Mesothelial cell of epicardium (in vitro differentiated cells): ENCODE data around the gene THOP1. TPM values are rescaled to one million over a fixed set of nuclear protein-coding genes. Genes with fewer than 3 reads are reported as not detected.

ENCODE experiments used
- DNase-seq, 2 experiments: peaks; one replicate each; pipeline ENCODE4 v3.0.0; 2021; ENCODE audit warnings: low spot score in 2 of 2; ENCODE audit not compliant: unreplicated experiment in 2 of 2
- H3K27ac Mint-ChIP-seq: 2 replicates; pipeline ENCODE4 v1.8.0; 2021; ENCODE audit warnings: mixed read lengths
- H3K27me3 Mint-ChIP-seq: 2 replicates; pipeline ENCODE4 v1.8.0; 2021; ENCODE audit warnings: low read depth, mixed read lengths
- H3K36me3 Mint-ChIP-seq: 2 replicates; pipeline ENCODE4 v1.8.0; 2021; ENCODE audit warnings: mixed read lengths
- H3K4me1 Mint-ChIP-seq: 2 replicates; pipeline ENCODE4 v1.8.0; 2021; ENCODE audit warnings: mixed read lengths
- H3K4me3 Mint-ChIP-seq: 2 replicates; pipeline ENCODE4 v1.8.0; 2021; ENCODE audit warnings: mild to moderate bottlenecking, moderate library complexity, mixed read lengths
- H3K9me3 Mint-ChIP-seq: 2 replicates; pipeline ENCODE4 v1.8.0; 2021; ENCODE audit warnings: mixed read lengths
- total RNA-seq: library from RNA; stranded (reverse); gene quantifications from 3 replicates; pipeline ENCODE4 v1.2.1, GENCODE V29; 2021
- TF ChIP-seq, protein P1 (sequence below): fragments of 200-600 bp; sonication (generic); IDR thresholded peaks from one replicate; pipeline ENCODE4 v1.5.0; 2021; ENCODE audit warnings: antibody characterized with exemption; ENCODE audit not compliant: unreplicated experiment

The THOP1 gene
- total RNA-seq, 1 donor from 2014 or later = 80.8 TPM

DNA sequence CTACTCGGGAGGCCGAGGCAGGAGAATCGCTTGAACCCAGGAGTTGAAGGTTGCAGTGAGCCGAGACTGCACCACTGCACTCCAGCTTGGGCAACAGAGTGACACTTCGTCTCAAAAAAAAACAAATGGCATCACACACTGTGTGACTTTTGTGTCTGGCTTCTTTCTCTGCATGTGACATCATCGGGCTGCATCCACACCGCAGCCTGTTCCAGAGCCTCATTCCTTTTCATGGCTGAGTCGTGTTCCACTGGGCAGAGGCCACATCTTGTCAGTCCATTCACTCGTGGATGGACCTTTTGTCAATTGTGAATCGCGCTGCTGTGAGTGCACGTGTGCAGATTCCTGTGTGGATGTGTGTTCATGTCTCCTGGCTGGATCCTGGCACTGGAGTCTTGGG, 8.3 kb downstream of the THOP1 start:
- Mint-ChIP-seq H3K27ac (no peak overlapping the region), H3K36me3 (peaks cover 25% of the 10 kb centered on the region), H3K9me3 (no peaks in the 10 kb centered on the region), H3K4me3 (no peak overlapping the region), H3K4me1 (no peaks in the 10 kb centered on the region), H3K27me3 (no peaks in the 10 kb centered on the region)
- TF ChIP-seq, protein P1, sequence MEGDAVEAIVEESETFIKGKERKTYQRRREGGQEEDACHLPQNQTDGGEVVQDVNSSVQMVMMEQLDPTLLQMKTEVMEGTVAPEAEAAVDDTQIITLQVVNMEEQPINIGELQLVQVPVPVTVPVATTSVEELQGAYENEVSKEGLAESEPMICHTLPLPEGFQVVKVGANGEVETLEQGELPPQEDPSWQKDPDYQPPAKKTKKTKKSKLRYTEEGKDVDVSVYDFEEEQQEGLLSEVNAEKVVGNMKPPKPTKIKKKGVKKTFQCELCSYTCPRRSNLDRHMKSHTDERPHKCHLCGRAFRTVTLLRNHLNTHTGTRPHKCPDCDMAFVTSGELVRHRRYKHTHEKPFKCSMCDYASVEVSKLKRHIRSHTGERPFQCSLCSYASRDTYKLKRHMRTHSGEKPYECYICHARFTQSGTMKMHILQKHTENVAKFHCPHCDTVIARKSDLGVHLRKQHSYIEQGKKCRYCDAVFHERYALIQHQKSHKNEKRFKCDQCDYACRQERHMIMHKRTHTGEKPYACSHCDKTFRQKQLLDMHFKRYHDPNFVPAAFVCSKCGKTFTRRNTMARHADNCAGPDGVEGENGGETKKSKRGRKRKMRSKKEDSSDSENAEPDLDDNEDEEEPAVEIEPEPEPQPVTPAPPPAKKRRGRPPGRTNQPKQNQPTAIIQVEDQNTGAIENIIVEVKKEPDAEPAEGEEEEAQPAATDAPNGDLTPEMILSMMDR = no peak
- no peak for DNase-seq

DNA sequence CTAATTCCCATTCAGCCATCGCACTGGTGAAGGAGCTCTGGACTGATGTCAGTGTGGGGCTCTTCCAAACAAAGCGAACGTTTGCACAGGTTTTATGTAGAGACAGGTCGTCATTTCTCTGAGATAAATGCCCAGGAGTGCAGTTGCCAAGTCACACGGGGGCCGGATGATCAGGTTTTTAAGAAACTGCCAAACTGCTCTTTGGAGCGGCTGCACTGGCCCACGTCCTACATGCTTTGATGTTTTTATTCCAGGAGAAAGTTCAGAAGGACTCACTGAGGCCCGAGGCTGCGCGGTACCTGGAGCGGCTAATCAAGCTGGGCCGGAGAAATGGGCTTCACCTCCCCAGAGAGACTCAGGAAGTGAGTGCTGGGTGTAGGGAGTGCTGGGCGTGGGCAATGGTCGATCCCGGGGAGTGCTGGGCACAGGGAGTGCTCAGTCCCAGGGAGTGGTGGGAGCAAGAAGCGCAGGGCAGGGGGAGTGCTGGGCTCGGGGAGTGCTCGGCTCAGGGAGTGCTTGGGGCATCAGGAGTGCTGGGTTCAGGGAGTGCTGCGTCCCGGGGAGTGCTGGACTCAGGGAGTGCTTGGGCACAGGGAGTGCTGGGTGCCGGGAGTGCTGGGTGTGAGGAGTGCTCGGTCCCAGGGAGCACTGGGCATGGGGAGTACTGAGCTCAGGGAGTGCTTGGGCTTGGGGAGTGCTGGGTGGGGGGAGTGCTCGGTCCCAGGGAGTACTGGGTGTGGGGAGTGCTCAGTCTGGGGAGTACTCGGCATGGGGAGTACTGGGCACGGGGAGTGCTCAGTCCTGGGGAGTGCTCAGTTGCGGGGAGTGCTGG, 10.7 kb downstream of the THOP1 start:
- Mint-ChIP-seq H3K9me3 (no peaks in the 10 kb centered on the region), H3K4me3 (no peak overlapping the region), H3K27ac (no peak overlapping the region), H3K27me3 (no peaks in the 10 kb centered on the region), H3K36me3 (peaks cover 27% of the 10 kb centered on the region), H3K4me1 (no peaks in the 10 kb centered on the region)
- DNase-seq = no peak
- TF ChIP-seq, protein P1 = no peak

DNA sequence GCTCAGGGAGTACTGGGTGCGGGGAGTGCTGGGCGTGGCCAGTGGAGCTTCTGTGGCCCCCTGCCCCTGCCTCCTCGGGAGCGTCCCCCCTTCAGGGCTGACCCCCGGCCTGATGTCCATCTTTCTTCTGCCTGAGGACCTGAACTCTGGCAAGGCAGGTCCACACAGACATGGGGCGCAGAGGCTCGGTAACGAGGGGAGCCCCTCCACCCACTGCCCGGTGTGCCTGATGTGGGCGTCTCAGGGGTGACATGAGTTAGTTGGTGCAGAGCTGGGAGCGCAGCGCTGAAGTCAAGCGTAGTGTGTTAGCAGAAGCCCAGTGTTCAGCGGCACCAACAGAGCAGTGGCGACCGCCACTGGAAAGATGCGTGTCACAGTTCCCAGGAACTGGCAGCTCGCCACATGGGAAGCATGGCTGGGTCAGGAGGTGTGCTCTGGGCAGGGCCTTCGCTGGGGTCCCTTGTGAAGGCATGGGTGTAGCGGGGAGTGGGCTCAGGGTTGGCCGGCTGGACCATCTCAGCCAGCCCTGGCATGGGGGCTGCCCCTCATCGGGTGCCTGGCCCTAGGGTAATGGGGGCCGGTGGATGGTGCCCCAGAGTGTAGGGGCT, 11.5 kb downstream of the THOP1 start:
- no peak for DNase-seq
- H3K27me3 Mint-ChIP-seq = no peaks in the 10 kb centered on the region
- TF ChIP-seq, protein P1 = no peak
- no peaks in the 10 kb centered on the region for H3K4me1 Mint-ChIP-seq
- no peaks in the 10 kb centered on the region for H3K9me3 Mint-ChIP-seq
- H3K36me3 Mint-ChIP-seq = peaks cover 28% of the 10 kb centered on the region
- H3K27ac Mint-ChIP-seq = no peak overlapping the region
- H3K4me3 Mint-ChIP-seq = no peak overlapping the region

DNA sequence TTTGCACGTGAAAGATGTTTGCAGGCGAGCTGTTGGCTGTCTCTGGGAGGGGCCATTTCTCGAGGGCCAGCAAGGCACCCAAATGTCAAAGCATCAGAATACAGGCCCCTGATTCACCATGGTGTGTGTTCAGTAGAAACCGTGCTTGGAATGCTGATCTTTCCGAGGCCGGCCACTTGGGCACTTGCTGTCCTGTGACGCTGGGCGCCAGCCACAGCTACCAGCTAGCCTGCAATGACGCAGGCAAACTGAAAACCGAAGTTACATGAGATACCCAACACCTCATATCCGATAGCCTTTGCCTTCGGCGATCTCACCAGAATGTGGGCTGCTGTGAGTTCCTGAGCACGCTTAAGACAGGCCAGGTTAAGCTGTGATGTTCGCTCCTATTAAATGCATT, 12.0 kb downstream of the THOP1 start:
- Mint-ChIP-seq H3K4me3 (no peak overlapping the region), H3K4me1 (no peaks in the 10 kb centered on the region), H3K36me3 (peaks cover 30% of the 10 kb centered on the region), H3K9me3 (no peaks in the 10 kb centered on the region), H3K27ac (no peak overlapping the region), H3K27me3 (no peaks in the 10 kb centered on the region)
- DNase-seq = no peak
- TF ChIP-seq, protein P1 = no peak

DNA sequence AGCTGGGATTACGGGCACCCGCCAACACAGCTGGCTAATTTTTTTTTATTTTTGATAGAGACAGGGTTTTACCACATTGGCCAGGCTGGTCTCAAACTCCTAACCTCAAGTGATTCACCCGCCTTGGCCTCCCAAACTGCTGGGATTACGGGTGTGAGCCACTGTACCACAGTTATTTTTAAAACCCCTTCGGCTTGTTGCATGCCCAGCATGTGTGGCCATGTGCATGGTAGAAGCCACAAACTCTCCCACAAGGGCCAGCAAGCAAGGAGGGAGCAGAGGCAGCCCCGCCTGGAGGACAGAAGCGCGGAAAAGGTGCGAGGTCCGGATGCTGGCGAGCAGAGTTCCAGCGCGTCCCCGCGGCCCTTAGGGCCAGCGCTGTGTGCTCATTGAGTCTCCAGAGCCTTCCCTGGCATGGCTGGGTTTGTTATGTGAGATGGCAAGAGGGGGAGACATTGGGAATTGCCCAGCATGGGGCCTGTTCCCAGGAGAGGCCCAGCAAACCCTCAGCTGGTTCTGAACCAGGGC, 12.9 kb downstream of the THOP1 start:
- Mint-ChIP-seq H3K9me3 (no peaks in the 10 kb centered on the region), H3K27ac (no peak overlapping the region), H3K4me3 (no peak overlapping the region), H3K27me3 (no peaks in the 10 kb centered on the region), H3K36me3 (peaks cover 34% of the 10 kb centered on the region), H3K4me1 (no peaks in the 10 kb centered on the region)
- TF ChIP-seq, protein P1 = no peak
- no peak for DNase-seq
